Esophagus squamous epithelium (tissue), 5 donors: Measurements from ENCODE around the gene DUOXA2. TPM values are rescaled to one million over a fixed set of nuclear protein-coding genes. Genes with fewer than 3 reads are reported as not detected.

Experiments
- DNase-seq: peaks from one replicate; lab custom pipeline; 2025; lab: John Stamatoyannopoulos, UW
- H3K27ac ChIP-seq, 4 donors: fragments of 200-600 bp; sonication (generic); one replicate each; pipeline ENCODE4 v1.5.1; 2016 to 2019; ENCODE audit warnings: mild to moderate bottlenecking in 1 of 4
- H3K27me3 ChIP-seq, 4 donors: fragments of 200-600 bp; sonication (generic); 1 replicate in 3 of 4; 2 replicates in 1 of 4; pipeline versions ENCODE4 v1.5.1 to v1.6.0; 2017 to 2021; ENCODE audit warnings: antibody characterized with exemption in 1 of 4
- H3K36me3 ChIP-seq, 3 donors: fragments of 200-600 bp; sonication (generic); one replicate each; pipeline ENCODE4 v1.5.1; 2016 to 2019
- H3K4me1 ChIP-seq, 3 donors: fragments of 200-600 bp; sonication (generic); one replicate each; pipeline ENCODE4 v1.5.1; 2017 to 2019
- H3K4me3 ChIP-seq, 4 donors: fragments of 200-600 bp; sonication (generic); 1 replicate in 3 of 4; 2 replicates in 1 of 4; pipeline ENCODE4 v1.5.1; 2016 to 2019; ENCODE audit warnings: mild to moderate bottlenecking in 2 of 4, moderate library complexity in 1 of 4
- H3K9me3 ChIP-seq, 3 donors: fragments of 200-600 bp; sonication (generic); one replicate each; pipeline ENCODE4 v1.5.1; 2016 to 2019
- POLR2A ChIP-seq, 4 donors: fragments of 450-650 bp; IDR thresholded peaks; one replicate each; pipeline ENCODE4 v1.6.1; 2017; ENCODE audit warnings: antibody characterized with exemption in 4 of 4, mild to moderate bottlenecking in 4 of 4, moderate library complexity in 3 of 4
- WGBS, 2 donors: methylation state at CpG; one replicate each; pipeline ENCODE4 v1.1.5; 2018; 5-methylcytosine and 5-hydroxymethylcytosine counted together
- intact Hi-C: fragments of 100-400 bp; cut with DNase I; formaldehyde crosslinking; loops from one replicate; pipeline ENCODE4 v1.15.0; 2022
- total RNA-seq, 4 donors: library from RNA; depleted of rRNA; stranded (reverse); fragments of >200 nt; gene quantifications; one replicate each; pipeline ENCODE4 v1.1.0, GENCODE V29; 2016
- TF ChIP-seq, protein P1 (sequence below), 6 experiments: fragments of 450-650 bp in 4 of 6; fragments of 200-600 bp in 2 of 6; sonication (generic) in 2 of 6; IDR thresholded peaks; one replicate each; pipeline ENCODE4 v1.5.1; 2016 to 2019; ENCODE audit warnings: antibody characterized with exemption in 6 of 6, mild to moderate bottlenecking in 4 of 6, moderate library complexity in 4 of 6
- donor health status: DM: yes; HTN: yes; CAD: no.

The DUOXA2 gene
- total RNA-seq, 4 donors from 2014 or later = 6.3 to 20.6 (median 13.6) TPM; not detected in 1

DNA sequence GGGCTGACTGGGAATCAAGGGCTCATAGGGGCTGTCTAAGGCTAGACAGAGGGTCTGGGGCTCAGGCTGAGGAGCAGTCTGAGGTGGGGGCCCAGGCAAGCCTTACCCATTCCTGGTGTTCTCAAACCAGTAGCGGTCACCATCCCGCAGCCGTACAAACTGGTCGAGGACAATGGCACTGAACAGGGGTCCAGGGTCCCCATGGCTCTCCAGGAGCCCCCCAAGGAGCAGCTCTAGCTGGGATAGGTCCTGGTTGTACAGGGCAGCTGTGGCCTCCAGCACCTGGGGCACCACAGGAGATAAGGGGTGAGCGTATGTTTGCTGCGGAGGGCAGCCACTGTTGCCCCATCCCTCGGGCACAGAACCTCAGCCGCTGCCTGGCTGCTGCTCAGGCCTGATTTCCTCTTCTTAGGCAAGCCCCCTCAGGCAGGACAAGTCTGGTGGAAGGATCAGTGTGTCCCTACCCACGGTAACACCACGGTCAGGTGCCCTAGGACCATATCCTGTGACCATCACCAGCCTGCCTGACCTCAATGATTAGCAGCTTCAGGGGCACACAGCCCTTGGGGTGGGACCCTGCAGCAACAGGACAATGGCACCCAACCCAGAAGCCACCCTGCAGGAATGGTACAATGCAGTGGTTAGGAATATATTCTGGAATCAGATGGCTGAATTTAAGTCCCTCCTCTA, 6.0 kb upstream of the DUOXA2 start:
- peaks cover 0 to 3% (median 0%) of the 10 kb centered on the region in 3 donors for H3K36me3 ChIP-seq
- no peak for DNase-seq
- H3K27ac ChIP-seq = no peak overlapping the region
- intact Hi-C loops = no loop called here
- peaks cover 10 to 62% (median 12%) of the 10 kb centered on the region in 4 donors for H3K27me3 ChIP-seq
- peaks cover 7 to 23% (median 17%) of the 10 kb centered on the region in 3 donors for H3K4me1 ChIP-seq
- TF ChIP-seq, protein P1, sequence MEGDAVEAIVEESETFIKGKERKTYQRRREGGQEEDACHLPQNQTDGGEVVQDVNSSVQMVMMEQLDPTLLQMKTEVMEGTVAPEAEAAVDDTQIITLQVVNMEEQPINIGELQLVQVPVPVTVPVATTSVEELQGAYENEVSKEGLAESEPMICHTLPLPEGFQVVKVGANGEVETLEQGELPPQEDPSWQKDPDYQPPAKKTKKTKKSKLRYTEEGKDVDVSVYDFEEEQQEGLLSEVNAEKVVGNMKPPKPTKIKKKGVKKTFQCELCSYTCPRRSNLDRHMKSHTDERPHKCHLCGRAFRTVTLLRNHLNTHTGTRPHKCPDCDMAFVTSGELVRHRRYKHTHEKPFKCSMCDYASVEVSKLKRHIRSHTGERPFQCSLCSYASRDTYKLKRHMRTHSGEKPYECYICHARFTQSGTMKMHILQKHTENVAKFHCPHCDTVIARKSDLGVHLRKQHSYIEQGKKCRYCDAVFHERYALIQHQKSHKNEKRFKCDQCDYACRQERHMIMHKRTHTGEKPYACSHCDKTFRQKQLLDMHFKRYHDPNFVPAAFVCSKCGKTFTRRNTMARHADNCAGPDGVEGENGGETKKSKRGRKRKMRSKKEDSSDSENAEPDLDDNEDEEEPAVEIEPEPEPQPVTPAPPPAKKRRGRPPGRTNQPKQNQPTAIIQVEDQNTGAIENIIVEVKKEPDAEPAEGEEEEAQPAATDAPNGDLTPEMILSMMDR (IDR thresholded peaks at IDR 0.05) = no peak
- TF ChIP-seq POLR2A (IDR thresholded peaks at IDR 0.05) = no peak
- H3K4me3 ChIP-seq = no peak overlapping the region
- no peaks in the 10 kb centered on the region for H3K9me3 ChIP-seq
- 87 to 88% methylated on average over 3 to 4 of the region's 10 CpGs for WGBS, 2 donors

GRCh38 chr15:45110256-45110820, 3.8 kb upstream of the DUOXA2 start:
- 62 to 64% methylated on average over 7 to 10 of the region's 11 CpGs for WGBS, 2 donors
- no peaks in the 10 kb centered on the region for H3K9me3 ChIP-seq
- no peak for DNase-seq
- H3K4me1 ChIP-seq = peaks cover 17 to 42% (median 23%) of the 10 kb centered on the region in 3 donors
- H3K27ac ChIP-seq = no peak overlapping the region
- intact Hi-C loops = no loop called here
- TF ChIP-seq POLR2A (IDR thresholded peaks at IDR 0.05) = no peak
- TF ChIP-seq, protein P1 (IDR thresholded peaks at IDR 0.05) = peak in 1 of 6 experiments; percentile 7
- no peak overlapping the region for H3K4me3 ChIP-seq
- peaks cover 14 to 84% (median 16%) of the 10 kb centered on the region in 4 donors for H3K27me3 ChIP-seq
- peaks cover 0 to 3% (median 0%) of the 10 kb centered on the region in 3 donors for H3K36me3 ChIP-seq

DNA sequence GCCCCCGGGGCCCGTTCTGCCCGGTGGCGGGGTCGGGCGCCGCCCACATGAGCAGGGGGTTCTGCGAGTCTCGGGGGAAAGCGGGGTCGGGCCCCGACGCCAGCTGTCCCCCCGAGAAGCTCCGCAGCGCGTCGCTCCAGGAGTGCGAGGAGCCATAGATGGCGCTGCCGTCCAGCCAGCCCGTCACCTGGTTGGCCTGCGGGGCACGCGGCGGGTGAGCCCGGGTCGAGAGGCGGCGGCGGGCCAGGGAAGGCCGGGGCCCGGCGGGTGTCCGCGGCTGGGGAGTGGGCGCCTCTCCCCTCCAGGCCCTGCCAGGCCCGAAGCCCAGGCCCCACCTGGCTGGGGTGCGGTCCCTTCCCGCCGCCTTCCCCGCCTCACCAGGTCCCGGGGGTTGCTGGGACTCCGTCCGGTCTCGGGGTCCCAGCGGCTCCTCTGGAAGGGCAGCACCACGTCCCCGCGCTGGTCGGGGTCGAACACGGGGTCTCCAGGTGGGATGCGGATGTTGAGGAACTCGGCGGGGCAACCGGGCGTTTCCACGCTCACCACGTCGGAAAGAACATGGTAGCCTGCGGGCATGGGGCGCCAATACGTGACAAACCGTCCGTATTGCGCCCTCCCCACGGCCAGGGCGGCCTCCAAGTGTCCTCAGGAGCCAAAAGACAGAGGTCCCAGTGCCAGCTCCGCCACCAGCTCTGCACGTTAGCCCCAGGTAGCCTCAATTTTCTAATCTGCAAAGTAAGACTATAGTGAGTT, 2.6 kb upstream of the DUOXA2 start:
- intact Hi-C loops = no loop called here
- Histone ChIP-seq H3K36me3 (no peaks in the 10 kb centered on the region), H3K27me3 (peaks cover 19 to 87% (median 22%) of the 10 kb centered on the region in 4 donors), H3K9me3 (no peaks in the 10 kb centered on the region), H3K27ac (no peak overlapping the region), H3K4me1 (peaks cover 17 to 53% (median 28%) of the 10 kb centered on the region in 3 donors), H3K4me3 (peak overlapping the region in 2 of 4 donors; percentile 21 to 51)
- no peak for DNase-seq
- TF ChIP-seq, protein P1 (IDR thresholded peaks at IDR 0.05) = no peak
- TF ChIP-seq POLR2A (IDR thresholded peaks at IDR 0.05) = no peak
- WGBS, 2 donors = 11 to 58% methylated on average over 2 to 3 of the region's 71 CpGs

- TF ChIP-seq, protein P1 (IDR thresholded peaks at IDR 0.05) = no peak
- no peak for TF ChIP-seq POLR2A (IDR thresholded peaks at IDR 0.05)
- peaks cover 19 to 91% (median 26%) of the 10 kb centered on the region in 4 donors for H3K27me3 ChIP-seq
- peaks cover 17 to 59% (median 34%) of the 10 kb centered on the region in 3 donors for H3K4me1 ChIP-seq
- WGBS, 2 donors = 11 to 18% methylated on average over 2 to 13 of the region's 13 CpGs
- no peak for DNase-seq
- intact Hi-C loops = no loop called here
- peak overlapping the region; percentile 26 to 51 (median 34) for H3K4me3 ChIP-seq
- H3K27ac ChIP-seq = no peak overlapping the region
- no peaks in the 10 kb centered on the region for H3K9me3 ChIP-seq
- no peaks in the 10 kb centered on the region for H3K36me3 ChIP-seq
Observed at GRCh38 chr15:45112143-45112590, 2.0 kb upstream of the DUOXA2 start.
